Measurements from ENCODE around the gene A4GALT.

The A4GALT gene

DNA sequence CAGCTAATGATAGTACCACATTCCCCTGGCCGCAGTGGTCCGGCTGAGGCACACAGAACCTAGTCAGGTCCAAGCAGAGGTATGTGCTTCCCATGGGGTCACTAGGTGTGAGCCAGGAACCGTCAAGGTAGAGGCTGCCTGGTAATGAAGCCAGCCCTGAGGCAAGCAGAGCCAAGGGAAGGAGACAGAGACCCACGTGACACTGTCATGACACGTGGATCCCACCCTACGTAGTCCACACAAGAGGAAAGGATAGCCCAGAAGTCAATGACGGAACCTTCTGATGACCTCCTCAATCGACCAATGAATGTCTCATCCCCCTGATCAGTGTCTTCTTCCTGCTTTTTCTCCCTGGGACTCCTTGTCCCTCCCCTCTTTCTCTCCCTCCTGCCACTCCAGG is 19.0 kb downstream of the A4GALT start:
- no peak for DNase-seq (ENCODE audit: low read depth)

DNA sequence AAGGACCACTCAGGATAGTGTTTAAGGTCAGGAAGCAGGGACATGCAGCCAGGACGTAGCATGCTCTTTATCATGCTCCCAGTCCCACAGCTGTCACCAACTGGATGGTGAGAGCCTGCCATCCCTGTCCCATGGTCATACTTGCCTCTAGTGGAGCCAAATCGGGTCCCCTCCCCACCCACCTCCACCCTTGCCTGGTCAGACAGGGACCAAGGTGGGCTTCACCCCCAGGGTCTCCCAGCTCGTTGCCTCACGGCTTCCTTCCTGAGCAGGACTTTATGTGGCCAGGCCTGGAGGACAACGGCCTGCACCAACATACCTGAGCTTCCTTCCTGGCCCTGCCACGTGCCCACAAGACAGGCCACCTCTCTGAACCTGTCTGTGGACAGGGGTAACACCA is 19.8 kb downstream of the A4GALT start:
- no peak for DNase-seq (ENCODE audit: low read depth)

DNA sequence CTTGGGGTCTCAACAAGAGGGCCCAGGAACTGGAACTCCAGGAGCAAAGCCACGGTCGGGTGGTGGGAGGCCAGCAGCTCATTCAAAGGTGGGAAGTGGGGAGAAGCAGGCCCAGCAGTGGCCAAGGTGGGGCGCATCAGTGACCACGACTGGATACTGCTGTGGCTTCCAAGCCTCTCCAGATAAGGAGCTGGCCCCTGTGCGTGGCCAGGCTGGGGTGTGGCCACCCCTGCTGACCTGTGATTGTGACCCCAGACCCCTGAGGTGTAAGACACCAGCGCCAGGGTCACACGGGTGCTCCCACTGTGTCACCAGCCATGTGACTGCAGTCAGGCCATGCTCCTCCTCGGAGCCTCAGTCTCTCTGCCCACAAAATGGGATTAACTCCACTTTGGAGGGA is 20.3 kb downstream of the A4GALT start:
- no peak for DNase-seq (ENCODE audit: low read depth)

DNA sequence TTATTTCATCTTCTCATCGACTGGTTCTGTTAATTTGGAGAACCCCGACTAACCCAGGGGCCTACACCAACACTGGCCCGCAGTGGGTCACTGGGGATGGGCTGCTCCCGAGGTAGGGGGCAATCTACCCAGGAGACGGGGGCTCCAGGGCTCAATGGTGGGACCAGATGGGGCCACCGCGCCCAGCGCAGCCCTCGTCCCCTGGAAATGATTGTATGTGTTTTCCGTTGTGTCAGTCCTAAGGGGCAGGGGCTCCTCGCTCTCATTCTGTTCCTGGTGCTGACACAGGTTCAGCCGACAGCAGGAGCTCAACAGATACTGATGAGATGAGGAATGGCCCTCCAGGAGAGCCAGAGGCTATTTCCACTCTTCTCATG is 20.7 kb downstream of the A4GALT start:
- no peak for DNase-seq (ENCODE audit: low read depth)

DNA sequence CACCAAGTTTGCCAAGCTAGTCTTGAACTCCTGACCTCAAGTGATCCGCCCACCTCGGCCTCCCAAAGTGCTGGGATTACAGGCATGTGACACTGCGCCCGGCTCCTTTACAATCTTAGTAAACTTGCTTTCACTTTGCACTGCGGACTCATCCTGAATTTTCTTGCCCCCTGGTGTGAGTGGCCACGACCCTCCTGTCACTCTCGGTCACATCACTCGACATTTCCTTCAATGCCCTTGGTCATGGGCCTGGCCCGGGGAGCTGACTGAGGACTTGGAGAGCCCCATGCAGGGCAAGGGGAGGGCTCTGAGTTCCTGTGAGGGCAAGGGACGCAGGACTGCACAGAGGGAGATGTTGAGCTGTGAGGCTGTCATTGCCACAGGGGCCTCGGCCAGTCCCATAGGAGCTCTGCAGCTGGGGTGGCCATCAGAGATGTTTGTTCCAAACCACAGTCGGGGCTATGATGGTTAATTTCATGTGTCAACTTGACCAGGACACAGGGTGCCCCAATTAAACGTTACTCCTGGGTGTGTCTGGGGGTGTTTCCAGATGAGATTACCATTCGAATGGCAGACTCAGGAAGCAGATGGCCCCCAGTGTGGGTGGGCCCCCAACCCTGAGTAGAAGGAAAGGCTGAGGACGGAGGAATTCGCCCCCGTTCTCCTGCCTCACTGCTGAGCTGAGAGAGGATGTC is 21.2 kb downstream of the A4GALT start:
- no peak for DNase-seq (ENCODE audit: low read depth)

DNA sequence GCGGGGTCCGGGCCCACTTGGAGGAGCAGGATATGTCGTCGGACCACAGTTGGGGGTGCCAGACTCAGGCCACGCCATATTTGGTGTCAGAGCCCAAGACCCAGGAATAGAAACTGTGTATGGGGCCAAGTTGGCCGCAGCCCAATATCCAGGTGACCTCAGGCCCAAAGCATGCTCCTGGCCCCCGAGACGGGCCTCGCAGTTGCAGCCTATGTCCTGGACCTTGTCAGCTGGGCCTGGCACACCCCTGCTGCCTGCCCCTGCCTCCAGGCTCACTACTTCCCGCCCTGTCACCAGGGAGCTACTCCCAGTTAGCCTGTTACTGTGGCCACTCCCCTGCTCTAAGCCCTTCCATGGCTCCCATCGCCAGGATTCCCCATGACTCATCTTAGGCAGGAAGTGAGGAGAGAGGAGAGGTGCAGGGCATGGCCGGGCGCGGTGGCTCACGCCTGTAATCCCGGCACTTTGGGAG is 23.1 kb downstream of the A4GALT start:
- DNase-seq (ENCODE audit: low read depth): peak; percentile 59

DNA sequence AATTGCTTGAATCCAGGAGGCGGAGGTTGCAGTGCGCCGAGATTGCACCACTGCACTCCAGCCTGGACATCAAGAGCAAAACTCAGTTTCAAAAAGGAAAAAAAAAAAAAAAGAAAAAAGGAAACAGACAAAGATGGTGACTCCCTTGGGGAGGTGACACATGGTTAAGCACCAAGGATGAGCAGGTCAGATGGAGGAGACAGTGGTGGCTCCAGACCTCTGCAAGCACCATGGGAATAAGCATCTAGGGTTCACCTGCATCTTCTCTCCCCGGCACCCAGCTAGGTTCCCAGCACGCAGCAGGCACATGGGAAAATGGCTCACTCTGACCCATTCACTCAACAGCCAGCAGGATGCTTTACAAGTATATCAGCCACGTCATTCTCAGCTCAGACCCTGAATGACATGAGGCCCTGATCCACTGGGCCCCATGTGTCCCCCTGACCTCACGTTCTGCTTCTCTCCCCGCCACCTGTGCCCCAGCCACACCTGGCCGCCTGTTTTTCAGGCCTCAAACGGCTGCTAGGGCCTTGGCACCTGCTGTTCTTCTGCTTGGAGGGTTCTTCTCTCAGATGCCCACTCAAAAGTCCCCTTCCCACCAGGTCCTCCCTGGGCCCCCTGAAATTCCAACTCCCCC is 24.2 kb downstream of the A4GALT start:
- no peak for DNase-seq (ENCODE audit: low read depth)

DNA sequence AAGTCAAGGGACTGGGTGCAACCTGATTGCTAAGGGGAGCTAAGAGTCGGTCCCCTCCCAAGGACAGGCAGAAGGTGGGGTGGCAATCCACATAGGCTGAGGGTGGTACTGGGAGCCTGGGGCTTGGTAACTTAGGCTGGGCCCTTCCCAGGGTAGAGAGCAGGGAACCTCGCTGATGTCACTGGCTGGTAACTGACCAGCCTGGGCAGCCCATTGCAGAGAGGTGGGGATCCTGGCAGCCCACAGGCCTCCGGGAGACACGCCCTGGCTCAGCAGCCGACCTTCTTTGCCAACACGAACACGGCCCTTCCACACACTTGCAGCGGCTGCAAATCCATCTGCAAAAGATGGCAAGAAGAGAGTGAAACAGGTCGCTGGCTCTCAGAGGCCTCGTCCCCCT is 25.4 kb downstream of the A4GALT start:
- no peak for DNase-seq (ENCODE audit: low read depth)

DNA sequence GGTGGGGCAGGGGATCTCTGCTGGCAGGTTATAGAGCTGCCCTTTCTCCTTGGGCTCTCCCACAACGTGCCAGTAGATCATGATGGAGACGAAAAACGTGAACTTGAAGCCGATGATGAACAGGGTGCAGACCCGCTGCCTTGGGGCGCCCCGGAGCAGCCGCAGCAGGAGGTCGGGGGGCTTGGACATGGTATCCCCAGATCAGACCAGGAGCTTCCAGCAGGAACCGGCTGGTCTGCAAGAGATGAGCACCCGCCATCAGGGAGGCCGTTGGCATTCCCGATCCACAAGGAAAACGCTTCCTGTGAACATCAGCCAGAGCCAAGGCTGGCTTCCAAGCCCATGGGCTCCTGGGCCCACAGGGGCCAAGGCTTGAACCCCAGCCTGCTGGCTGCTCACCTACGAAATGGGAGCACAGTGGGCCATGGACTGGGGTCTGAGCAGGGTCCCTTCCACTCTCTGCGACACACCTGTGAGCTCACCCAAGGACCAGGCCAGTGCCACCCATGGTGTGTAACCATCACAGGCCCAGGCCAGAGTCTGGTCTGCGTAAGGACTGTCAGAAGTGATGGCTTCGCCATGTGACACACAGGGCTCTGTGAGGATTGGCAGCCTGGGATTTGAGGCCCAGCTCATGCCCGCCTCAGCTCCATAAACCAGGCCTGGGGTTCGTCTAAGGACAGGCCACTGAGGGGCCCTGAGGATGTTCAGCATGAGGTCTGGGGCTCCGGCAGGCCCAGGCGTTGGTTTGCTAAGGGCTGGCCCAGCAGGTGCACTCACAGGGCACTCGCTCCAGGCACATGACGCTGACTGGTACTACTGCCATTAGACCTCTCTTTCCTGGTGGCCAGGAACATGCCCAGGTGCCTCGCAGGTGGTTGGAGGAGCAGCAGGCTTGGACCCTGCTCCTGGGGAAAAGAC is 26.6 kb downstream of the A4GALT start:
- DNase-seq (ENCODE audit: low read depth): no peak

DNA sequence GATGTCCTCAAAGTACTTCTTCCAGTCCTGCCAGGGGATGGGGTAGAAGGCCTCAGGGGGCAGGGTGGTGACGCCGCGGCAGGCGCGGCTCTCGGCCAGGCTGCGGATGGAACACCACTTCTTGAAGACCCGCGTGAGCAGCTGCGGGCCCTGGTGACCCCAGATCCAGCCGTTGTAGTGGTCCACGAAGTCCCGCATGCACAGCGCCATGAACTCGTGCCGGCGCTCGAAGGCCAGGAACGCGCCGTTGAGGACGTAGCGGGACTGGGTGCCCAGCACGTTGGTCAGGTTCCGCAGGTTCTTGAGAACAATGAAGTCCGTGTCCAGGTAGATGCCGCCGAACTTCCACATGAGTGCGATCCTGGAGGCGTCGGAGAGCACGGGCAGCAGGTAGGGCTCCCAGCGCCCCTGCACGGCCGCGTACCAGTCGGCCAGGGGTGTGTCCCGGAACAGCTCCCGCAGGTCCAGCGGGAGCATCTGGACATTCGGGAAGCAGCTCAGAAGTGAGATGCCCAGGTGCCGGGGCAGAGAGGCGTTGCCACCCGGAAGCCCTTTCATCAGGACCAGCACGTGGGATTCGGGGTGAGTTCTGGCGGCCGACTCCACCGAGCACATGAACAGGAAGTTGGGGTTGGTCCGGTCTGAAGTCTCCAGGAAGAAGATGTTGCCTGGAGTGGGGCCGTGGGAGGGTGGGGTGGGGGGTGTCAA is 27.5 kb downstream of the A4GALT start:
- no peak for DNase-seq (ENCODE audit: low read depth)

DNA sequence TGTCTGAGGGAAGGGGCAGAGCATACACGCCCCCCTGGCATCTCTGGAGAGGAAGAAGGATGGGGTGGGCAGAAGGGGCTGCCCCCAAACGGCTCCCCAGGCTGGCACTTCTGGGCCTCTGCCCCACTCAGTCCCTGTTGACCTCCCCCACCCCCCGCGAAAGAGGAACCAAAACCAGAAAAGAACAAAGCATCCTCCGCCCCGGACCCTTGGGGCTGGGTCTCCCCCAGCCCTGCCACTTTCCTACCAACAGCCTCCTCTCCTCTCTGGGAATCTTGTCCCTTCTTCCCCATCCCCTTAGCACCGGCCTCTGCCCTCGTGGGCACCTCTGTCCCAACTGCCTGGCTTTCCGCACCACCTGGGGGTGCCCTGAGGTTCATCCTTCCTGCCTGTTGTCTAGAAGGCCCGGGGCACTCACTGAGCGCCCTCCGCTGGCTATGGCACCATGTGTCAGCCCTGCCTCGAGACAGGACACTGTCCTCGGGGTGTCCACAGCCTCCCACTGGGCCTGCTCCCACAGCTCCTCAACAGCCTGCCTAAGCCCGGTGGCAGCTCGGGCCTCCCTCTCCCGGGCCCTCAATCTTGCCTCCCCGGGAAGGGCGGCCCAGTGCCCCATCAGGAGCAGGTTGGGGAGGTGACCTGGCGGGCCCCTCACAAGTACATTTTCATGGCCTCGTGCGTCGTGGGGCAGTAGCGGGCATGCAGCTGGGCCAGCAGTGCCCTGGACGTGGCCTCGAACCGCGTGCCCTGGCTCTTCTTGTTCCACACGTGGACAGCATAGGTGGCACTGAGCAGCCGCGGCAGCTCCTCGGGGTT is 28.2 kb downstream of the A4GALT start:
- no peak for DNase-seq (ENCODE audit: low read depth)

DNA sequence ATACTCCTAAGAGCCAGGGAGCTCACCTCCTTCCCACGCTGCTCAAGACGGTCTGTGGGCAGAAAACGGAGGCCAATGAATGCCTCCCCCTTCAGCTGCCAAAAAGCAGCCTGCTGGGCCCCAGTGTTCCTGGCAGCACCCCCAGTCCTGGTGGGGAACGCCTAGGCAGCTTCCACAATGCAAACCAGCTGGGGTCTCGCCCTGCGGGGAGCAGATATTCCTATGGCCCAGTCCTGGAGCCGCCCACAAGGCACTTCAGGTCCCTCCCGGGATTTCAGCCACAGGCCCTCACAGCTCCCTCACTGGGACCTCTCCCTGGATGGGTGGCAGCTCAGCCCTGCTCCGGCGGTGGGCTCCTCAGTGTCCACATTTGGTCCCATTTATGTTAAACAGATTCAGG is 29.2 kb downstream of the A4GALT start:
- no peak for DNase-seq (ENCODE audit: low read depth)

DNA sequence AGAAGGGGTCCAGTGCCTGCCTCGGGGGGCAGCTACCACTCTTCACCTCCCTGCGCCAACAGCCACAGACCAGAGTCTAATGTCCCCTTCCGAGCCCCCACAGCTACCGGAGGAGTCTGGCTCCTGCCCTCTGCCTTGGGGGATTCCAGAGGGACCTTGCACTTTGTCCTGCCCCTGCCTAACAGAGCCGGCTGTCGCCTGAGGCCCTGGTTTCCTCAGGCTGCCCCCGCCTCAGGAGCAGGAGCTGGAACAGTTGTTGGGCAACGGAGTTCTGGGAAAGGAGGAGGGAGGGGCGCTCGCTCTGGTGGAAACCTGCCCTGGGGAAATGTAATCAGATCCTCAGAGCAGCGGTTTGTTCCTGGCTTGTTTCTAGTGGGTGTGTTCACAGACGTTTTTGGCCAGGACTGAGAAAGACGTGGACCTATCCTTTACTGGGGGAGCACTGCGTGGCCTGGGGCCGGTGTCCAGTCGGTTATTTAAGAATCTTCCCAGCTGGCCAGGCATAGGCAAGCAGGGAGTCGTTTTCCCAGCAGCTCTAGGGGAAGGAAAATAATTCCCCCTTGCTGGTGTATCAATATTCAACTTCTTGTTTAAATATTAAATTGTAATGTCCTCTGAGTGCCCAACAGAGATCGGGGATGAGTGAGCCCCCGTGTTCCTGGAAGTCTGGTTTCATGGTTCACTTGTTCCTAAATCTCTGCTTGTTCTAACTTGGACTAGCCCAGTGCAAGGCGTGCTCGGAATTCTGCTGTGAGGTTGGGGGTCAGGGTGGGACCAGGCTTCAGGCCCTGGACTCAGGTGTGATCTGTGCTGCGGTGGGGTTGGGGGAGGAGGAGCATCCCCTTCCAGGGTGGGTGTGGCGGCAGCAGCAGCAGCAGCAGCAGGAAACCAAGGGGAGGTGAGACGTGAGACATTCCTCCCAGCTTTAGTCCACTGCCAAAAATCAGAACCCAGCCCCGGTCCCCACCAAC is 32.1 kb downstream of the A4GALT start:
- DNase-seq (ENCODE audit: low read depth): no peak

DNA sequence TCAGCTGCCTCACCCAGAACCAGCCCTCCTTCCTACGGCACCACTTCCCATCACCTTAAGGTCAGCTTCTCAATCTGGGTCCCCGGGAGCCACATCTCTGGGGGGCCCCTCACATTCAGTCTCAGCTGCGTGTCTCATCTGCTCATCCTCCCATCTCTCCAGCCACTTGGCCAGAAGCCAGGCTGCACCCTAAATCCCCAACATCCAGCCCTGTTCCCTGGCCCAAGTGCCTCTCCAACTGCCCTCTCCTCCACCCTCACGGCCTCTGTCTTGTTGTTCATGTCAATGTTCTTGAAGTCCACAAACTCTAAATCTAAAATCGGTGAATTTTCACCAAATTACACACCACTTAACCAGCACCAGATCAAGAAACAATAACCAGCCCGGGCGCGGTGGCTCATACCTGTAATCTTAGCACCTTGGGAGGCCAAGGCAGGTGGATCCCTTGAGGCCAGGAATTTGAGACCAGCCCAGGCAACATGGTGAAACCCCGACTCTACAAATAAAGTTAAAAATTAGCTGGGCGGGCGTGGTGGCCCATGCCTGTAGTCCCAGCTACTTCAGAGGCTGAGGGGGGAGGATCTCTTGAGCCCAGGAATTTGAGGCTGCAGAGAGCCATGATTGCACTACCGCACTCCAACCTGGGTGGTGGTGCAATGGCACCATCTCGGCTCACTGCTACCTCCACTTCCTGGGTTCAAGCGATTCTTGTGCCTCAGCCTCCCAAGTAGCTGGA is 33.7 kb downstream of the A4GALT start:
- no peak for DNase-seq (ENCODE audit: low read depth)

DNA sequence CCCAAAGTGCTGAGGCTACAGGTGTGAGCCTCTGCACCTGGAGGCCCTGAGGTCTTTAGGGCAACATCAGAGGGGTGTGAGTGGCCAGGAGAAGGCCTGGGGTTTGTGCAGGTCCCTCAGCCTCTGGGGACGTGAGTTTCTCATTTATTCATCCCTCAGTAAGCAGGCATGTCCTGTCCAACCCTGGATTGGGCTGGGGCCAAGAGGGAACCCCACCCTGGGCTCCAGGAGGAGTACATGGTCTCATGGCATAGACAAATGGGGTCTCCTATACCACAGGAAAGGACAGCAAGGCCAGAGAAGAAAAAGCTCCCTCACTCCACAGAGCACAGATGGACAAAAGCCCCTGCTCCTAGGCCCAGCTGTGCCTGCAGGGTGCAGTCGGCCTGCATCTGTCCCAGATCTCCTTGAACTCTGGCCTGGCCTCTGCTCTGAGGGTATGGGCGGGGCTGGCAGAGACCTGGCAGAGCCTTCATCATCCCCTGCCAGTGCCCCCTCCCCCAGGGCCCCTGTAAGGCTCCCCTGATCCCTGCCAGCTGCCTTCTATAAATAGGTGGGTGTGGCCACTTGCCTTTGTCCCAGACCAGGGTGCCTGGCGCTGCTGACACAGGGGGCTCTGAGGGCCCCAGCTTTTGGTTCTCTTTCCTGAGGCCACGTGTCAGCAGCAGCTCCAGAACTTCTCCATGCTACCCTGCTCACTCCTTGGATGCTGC is 34.6 kb downstream of the A4GALT start:
- no peak for DNase-seq (ENCODE audit: low read depth)

DNA sequence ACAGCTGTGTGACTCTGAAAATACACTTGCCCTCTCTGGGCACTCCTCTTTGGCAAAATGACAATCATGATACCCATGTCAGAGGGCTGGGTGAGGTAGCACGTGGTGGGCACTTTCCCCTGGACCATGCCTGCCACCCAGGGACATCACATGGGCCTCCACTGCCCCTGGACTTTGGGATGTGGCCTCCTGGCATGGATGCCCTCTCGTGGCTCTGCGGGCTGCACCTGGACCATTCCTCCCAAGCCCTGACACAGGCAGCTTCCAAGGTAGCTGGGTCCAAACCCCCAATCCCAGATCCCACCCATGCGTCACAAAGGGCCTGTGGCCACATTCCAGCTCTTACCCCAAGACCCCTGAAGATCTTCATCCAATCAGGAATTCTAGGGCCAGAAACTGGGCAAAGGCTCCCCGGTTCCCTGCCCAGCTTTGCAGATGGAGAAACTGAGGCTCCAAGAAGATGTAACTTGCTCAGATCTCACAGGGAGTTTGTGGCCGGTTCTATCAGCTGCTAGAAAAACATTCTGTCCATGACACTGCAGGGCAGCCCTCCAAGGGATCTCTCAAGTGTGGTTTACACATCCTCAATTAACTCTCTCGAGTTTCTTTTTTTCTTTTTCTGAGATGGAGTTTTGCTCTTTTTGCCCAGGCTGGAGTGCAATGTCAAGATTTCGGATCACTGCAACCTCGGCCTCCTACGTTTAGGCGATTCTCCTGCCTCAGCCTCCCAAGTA is 36.0 kb downstream of the A4GALT start:
- no peak for DNase-seq (ENCODE audit: low read depth)

DNA sequence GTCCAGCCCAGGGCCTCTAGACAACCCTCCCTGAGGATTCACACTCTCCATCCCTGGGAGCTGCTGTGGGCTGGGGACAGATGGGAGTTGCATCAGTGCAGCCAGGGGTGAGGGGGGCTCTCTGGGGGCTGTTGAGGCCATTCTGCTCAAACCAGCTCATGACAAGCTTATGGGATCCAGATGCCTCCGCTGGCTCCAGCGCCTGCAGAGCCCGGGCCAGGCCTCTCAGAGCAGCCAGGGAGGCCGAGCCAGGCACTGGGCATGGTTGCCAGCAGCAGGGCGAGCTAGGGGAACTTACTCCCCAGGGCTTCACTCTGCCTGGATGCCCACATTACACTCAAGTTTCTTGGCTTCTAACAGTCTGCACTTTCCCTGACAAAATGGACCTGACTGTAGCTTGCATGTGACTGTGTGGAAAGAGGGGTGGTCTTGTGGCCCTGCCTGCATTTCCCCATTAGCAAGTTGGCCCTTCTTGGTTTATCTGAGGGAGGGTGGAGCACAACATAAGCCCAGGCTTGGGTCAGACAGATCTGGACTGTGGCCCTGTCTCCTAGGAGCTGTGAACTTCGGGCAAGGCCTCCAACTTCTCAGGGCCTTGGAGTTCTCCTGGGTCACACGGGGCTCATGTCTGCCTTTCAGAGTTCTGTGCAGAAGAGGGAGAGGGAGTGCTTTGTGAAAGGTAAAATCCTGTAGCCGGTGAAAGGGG is 36.9 kb downstream of the A4GALT start:
- no peak for DNase-seq (ENCODE audit: low read depth)
